Body of pancreas (tissue), 4 donors: ENCODE data around the gene SLC9C1.

Source experiments
- POLR2A ChIP-seq, 3 donors: fragments of 450-650 bp; IDR thresholded peaks; one replicate each; pipeline ENCODE4 v1.6.1; 2016; ENCODE audit warnings: antibody characterized with exemption in 3 of 3, mild to moderate bottlenecking in 2 of 3
- TF ChIP-seq, protein P1 (sequence below), 7 experiments: fragments of 450-650 bp in 4 of 7; fragments of 200-600 bp in 3 of 7; sonication (generic) in 3 of 7; IDR thresholded peaks; one replicate each; pipeline ENCODE4 v1.5.1; 2016 to 2019; ENCODE audit warnings: antibody characterized with exemption in 7 of 7

DNA sequence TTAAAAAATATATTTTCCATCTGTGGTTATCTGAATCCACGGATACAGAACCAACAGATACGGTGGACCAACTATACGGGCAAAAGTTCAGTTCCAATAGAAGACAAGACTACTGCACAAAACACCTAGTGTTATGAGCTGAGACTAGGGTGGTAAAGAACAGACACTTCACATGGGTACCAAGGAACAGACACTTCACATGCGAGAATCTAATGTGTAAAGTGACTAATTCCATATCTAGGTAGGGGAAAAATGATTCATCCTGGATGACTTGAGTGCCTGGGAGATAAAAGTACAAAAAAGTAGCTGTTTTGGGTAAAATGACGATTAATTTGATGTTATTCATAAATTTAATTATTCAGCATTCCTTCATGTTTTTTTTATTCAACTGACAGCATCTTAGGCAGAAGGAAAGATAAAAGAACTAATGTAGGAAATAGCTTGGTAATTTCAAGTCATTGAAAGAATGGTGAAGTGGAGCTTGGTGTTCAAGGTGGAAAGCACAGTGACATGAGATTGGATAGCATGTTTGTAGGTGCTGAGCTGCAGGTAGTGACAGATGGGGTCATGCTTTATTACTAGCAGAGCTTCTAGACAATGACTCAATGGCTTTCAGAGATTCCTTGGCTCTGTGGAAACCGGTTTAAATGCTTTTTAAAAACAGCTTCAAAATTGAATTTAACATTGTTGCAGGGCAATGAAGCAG is 44.2 kb upstream of the SLC9C1 start:
- no peak for TF ChIP-seq POLR2A (IDR thresholded peaks at IDR 0.05)
- TF ChIP-seq, protein P1, sequence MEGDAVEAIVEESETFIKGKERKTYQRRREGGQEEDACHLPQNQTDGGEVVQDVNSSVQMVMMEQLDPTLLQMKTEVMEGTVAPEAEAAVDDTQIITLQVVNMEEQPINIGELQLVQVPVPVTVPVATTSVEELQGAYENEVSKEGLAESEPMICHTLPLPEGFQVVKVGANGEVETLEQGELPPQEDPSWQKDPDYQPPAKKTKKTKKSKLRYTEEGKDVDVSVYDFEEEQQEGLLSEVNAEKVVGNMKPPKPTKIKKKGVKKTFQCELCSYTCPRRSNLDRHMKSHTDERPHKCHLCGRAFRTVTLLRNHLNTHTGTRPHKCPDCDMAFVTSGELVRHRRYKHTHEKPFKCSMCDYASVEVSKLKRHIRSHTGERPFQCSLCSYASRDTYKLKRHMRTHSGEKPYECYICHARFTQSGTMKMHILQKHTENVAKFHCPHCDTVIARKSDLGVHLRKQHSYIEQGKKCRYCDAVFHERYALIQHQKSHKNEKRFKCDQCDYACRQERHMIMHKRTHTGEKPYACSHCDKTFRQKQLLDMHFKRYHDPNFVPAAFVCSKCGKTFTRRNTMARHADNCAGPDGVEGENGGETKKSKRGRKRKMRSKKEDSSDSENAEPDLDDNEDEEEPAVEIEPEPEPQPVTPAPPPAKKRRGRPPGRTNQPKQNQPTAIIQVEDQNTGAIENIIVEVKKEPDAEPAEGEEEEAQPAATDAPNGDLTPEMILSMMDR (IDR thresholded peaks at IDR 0.05) = no peak
